ENCODE measurements around the gene HADH. TPM values are rescaled to one million over a fixed set of nuclear protein-coding genes. Genes with fewer than 3 reads are reported as not detected.

The HADH gene
- total and polyA plus RNA-seq, 3 donors from 2014 or later: 65.6 to 73.8 (median 71.2) TPM

DNA sequence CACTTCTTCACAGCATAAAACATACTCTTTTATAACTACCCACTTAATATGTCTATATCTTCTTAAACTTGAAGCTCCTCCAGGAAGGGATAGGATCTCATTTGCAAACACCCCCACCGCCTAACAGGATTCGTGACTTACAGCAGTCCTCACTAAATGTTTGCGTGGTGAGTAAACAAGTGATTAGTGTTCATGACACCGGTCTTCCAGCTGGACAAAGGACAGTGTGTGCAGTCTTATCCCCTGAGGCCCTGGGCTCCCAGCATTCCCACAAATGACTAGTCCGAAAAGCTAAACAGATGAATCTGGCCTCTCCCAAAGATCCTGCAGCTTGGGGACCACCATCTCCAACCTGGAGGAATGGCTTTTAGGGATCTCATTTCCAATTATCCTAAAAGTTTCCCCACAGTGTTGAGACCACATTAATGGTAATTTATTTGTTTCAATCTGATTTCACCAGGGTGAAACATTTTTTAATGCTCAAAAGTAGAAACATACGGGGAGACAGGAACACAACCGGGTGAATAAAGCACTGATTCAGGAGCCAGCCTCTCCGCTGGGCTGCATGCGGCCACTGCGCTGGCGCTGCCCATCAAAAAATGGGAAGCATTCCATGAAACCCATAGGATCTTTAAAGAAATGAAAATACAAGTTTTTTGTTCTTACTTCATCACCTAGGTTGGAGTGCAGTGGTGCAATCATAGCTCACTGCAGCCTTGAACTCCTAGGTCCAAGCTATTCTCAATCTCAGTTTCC lies 69.2 kb downstream of the HADH start:
- TF ChIP-seq POLR2A (IDR thresholded peaks at IDR 0.05): no peak
- TF ChIP-seq, protein P1, sequence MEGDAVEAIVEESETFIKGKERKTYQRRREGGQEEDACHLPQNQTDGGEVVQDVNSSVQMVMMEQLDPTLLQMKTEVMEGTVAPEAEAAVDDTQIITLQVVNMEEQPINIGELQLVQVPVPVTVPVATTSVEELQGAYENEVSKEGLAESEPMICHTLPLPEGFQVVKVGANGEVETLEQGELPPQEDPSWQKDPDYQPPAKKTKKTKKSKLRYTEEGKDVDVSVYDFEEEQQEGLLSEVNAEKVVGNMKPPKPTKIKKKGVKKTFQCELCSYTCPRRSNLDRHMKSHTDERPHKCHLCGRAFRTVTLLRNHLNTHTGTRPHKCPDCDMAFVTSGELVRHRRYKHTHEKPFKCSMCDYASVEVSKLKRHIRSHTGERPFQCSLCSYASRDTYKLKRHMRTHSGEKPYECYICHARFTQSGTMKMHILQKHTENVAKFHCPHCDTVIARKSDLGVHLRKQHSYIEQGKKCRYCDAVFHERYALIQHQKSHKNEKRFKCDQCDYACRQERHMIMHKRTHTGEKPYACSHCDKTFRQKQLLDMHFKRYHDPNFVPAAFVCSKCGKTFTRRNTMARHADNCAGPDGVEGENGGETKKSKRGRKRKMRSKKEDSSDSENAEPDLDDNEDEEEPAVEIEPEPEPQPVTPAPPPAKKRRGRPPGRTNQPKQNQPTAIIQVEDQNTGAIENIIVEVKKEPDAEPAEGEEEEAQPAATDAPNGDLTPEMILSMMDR (IDR thresholded peaks at IDR 0.05): no peak
- no peaks in the 10 kb centered on the region for H3K27me3 ChIP-seq
- H3K36me3 ChIP-seq (ENCODE audit: low read depth, missing control alignments): no peaks in the 10 kb centered on the region
- H3K27ac ChIP-seq: no peak overlapping the region
- DNase-seq: no peak
- H3K4me1 ChIP-seq: no peaks in the 10 kb centered on the region
- no peak overlapping the region for H3K4me3 ChIP-seq
- WGBS, 2 donors: 79 to 90% methylated on average over 11 of the region's 11 CpGs
- intact Hi-C loops (cut with DNase I; ENCODE audit: low total_unique reads): no loop called here
- H3K9me3 ChIP-seq: no peaks in the 10 kb centered on the region

DNA sequence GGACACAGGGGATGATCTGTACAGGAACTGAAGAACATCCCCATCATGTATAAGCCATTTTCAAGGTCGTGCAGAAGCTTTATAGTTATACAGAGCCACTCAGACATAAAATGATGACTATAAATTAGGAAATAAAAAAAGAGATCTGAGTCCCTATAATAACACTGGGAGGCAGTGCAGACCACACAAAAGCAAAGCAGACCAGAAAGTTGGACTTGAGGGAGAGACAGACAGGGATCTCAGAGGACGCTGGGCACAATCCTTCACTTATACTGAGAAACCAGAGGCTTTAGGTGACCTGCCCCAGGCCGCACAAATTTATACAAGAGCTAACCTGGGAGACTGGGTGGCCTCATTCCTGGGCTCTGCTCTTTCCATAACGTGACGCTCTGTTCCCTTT lies 70.5 kb downstream of the HADH start:
- H3K4me3 ChIP-seq: no peak overlapping the region
- H3K27me3 ChIP-seq: no peaks in the 10 kb centered on the region
- H3K27ac ChIP-seq: no peak overlapping the region
- no peaks in the 10 kb centered on the region for H3K9me3 ChIP-seq
- H3K4me1 ChIP-seq: no peaks in the 10 kb centered on the region
- no peaks in the 10 kb centered on the region for H3K36me3 ChIP-seq (ENCODE audit: low read depth, missing control alignments)
- intact Hi-C loops (cut with DNase I; ENCODE audit: low total_unique reads): no loop called here
- TF ChIP-seq, protein P1 (IDR thresholded peaks at IDR 0.05): no peak
- DNase-seq: peak; percentile 51
- 41 to 64% methylated on average over 5 of the region's 5 CpGs for WGBS, 2 donors

DNA sequence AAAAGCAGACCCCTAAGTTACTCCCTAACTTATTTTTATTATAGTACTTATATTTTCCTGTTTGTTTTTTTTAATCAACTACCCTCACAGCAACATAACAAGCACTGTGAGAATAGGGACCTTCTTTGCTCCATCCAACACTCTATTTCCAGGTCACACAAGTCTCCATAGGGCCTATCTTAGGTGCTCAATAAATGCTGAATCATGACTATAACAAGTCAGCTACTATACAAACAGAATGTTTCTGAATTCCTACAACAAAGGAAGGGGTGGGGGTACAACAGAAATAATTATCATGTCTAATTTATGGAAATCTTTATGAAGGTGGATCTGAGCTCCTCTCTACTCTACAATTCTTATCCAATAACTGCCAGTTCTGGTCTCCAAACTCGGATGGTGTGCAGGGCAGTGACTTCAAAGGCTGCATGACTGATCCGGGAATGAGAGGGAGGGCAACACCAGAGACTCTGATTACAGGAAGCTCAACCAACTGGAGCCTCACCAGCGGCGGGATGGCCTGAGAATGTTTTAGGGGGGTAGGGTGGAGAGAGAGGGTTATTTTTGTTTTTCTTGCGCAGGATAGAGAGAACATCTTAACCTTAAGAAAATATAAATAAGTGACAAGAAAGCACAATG lies 71.1 kb downstream of the HADH start:
- no peaks in the 10 kb centered on the region for H3K36me3 ChIP-seq (ENCODE audit: low read depth, missing control alignments)
- no peak overlapping the region for H3K27ac ChIP-seq
- TF ChIP-seq POLR2A (IDR thresholded peaks at IDR 0.05): no peak
- TF ChIP-seq, protein P1 (IDR thresholded peaks at IDR 0.05): no peak
- no peaks in the 10 kb centered on the region for H3K27me3 ChIP-seq
- H3K4me3 ChIP-seq: no peak overlapping the region
- no peaks in the 10 kb centered on the region for H3K9me3 ChIP-seq
- DNase-seq: no peak
- 73% methylated on average over 5 of the region's 5 CpGs for WGBS, 2 donors
- no peaks in the 10 kb centered on the region for H3K4me1 ChIP-seq
- intact Hi-C loops (cut with DNase I; ENCODE audit: low total_unique reads): no loop called here

DNA sequence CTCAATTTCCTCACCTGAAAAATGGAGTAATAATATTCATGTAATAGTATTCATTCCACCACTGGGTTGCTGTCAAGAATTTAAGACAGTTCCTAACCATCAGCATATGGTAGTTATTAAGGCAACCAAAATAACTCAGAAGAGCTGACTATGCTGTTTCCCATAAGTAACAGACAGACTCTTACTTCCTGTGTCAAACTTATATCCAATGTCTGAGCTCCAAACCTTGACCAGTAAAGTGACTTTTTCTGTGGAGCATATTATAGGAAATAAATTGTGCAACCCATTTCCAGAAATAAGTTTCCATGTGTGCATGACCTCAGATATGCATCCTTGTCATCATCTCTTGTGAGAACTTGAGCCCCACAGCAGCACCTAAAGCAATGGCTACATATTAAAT lies 78.8 kb downstream of the HADH start:
- DNase-seq: no peak

More for the DNA sequence above, 78.8 kb downstream of the HADH start:
- no peak for TF ChIP-seq POLR2A (IDR thresholded peaks at IDR 0.05)
- TF ChIP-seq, protein P1 (IDR thresholded peaks at IDR 0.05): no peak
- intact Hi-C loops (cut with DNase I; ENCODE audit: low total_unique reads): no loop called here
- no peaks in the 10 kb centered on the region for H3K4me1 ChIP-seq
- no peak overlapping the region for H3K27ac ChIP-seq
- H3K27me3 ChIP-seq: no peaks in the 10 kb centered on the region
- H3K36me3 ChIP-seq (ENCODE audit: low read depth, missing control alignments): no peaks in the 10 kb centered on the region
- no peak overlapping the region for H3K4me3 ChIP-seq
- no peaks in the 10 kb centered on the region for H3K9me3 ChIP-seq

Measured in testis (tissue), 3 donors.